Vagina (tissue), 2 donors: ENCODE measurements around the gene GDF9. TPM values are rescaled to one million over a fixed set of nuclear protein-coding genes. Genes with fewer than 3 reads are reported as not detected.

Source experiments
- DNase-seq, 2 donors: peaks; one replicate each; pipeline ENCODE4 v3.0.0-alpha.2; 2017; ENCODE audit errors: extremely low spot score in 2 of 2
- H3K27ac ChIP-seq: fragments of 200-600 bp; sonication (generic); one replicate; pipeline ENCODE4 v1.5.1; 2019
- H3K27me3 ChIP-seq: fragments of 200-600 bp; sonication (generic); one replicate; pipeline ENCODE4 v1.5.1; 2019
- H3K36me3 ChIP-seq, 2 donors: fragments of 200-600 bp; sonication (generic); one replicate each; pipeline ENCODE4 v1.5.1; 2017 to 2019
- H3K4me1 ChIP-seq: fragments of 200-600 bp; sonication (generic); one replicate; pipeline ENCODE4 v1.5.1; 2019
- H3K4me3 ChIP-seq, 2 donors: fragments of 200-600 bp; sonication (generic); 1 replicate in 1 of 2; 2 replicates in 1 of 2; pipeline ENCODE4 v1.5.1; 2016 to 2019
- H3K9me3 ChIP-seq: fragments of 200-600 bp; sonication (generic); one replicate; pipeline ENCODE4 v1.5.1; 2019
- POLR2A ChIP-seq, 2 donors: fragments of 450-650 bp; IDR thresholded peaks; one replicate each; pipeline ENCODE4 v1.6.1; 2017; ENCODE audit warnings: antibody characterized with exemption in 2 of 2, mild to moderate bottlenecking in 2 of 2, moderate library complexity in 2 of 2
- POLR2AphosphoS5 ChIP-seq, 2 donors: sonication (generic); formaldehyde crosslinking; IDR thresholded peaks; one replicate each; pipeline ENCODE4 v1.9.0; 2017; ENCODE audit warnings: antibody characterized with exemption in 2 of 2, mild to moderate bottlenecking in 2 of 2, low read depth in 1 of 2; ENCODE audit not compliant: insufficient read depth in 1 of 2
- intact Hi-C: fragments of 100-400 bp; cut with DNase I; formaldehyde crosslinking; loops from one replicate; pipeline ENCODE4 v1.15.1; 2023
- total RNA-seq: library from RNA; depleted of rRNA; stranded (reverse); fragments of >200 nt; gene quantifications from one replicate; pipeline ENCODE4 v1.2.3, GENCODE V29; 2016
- TF ChIP-seq, protein P1 (sequence below), 3 experiments: fragments of 450-650 bp in 2 of 3; fragments of 200-600 bp in 1 of 3; sonication (generic) in 1 of 3; IDR thresholded peaks; one replicate each; pipeline ENCODE4 v1.5.1; 2017 to 2019; ENCODE audit warnings: antibody characterized with exemption in 3 of 3, mild to moderate bottlenecking in 2 of 3, moderate library complexity in 2 of 3

GDF9 gene
- total RNA-seq, 1 donor from 2014 or later: not detected

DNA sequence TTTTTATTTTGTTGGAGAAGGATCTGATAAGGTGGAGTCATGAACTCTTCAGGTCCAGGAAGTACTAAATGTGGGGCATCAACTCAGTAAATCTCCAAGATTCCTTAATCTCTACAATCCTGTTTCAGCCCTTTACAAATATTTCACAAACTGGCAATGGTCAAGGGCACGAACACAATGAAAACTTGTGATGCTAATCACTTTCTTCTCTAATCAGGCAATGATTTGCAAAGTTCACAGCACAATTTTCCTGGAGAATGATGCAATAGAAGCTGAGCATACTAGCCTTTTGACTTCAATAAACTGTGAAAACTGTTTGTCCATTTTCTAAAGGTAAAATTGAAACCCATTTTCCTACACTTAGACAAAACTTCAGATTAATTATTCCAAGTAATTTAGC, 16.9 kb downstream of the GDF9 start:
- Histone ChIP-seq H3K36me3 (no peaks in the 10 kb centered on the region), H3K9me3 (no peaks in the 10 kb centered on the region), H3K27ac (no peak overlapping the region), H3K27me3 (no peaks in the 10 kb centered on the region), H3K4me1 (no peaks in the 10 kb centered on the region), H3K4me3 (no peak overlapping the region)
- TF ChIP-seq, protein P1, sequence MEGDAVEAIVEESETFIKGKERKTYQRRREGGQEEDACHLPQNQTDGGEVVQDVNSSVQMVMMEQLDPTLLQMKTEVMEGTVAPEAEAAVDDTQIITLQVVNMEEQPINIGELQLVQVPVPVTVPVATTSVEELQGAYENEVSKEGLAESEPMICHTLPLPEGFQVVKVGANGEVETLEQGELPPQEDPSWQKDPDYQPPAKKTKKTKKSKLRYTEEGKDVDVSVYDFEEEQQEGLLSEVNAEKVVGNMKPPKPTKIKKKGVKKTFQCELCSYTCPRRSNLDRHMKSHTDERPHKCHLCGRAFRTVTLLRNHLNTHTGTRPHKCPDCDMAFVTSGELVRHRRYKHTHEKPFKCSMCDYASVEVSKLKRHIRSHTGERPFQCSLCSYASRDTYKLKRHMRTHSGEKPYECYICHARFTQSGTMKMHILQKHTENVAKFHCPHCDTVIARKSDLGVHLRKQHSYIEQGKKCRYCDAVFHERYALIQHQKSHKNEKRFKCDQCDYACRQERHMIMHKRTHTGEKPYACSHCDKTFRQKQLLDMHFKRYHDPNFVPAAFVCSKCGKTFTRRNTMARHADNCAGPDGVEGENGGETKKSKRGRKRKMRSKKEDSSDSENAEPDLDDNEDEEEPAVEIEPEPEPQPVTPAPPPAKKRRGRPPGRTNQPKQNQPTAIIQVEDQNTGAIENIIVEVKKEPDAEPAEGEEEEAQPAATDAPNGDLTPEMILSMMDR (IDR thresholded peaks at IDR 0.05): no peak
- no peak for TF ChIP-seq POLR2AphosphoS5 (IDR thresholded peaks at IDR 0.05; ENCODE audit: insufficient read depth in 1 of 2, low read depth in 1 of 2)
- TF ChIP-seq POLR2A (IDR thresholded peaks at IDR 0.05): no peak
- no peak for DNase-seq
- intact Hi-C loops: no loop called here

DNA sequence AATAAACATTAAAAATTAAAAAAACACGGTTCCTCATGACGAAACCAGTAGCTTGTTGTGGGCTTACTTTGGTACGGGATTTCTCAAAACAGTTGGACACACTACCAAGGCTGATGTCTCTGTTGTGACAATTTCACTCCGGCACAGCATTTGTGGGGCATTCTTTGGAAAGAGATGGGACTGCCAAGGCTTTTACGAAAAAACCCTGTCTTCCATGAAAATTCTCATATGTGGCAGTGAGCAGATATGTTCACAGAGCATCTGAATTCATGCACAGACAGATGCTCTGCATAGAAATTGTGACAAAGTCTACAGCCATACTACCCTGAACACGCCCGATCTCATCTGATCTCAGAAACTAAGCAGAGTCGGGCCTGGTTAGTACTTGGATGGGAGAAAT, 18.0 kb downstream of the GDF9 start:
- intact Hi-C loops: no loop called here
- no peak overlapping the region for H3K27ac ChIP-seq
- TF ChIP-seq POLR2AphosphoS5 (IDR thresholded peaks at IDR 0.05; ENCODE audit: insufficient read depth in 1 of 2, low read depth in 1 of 2): no peak
- TF ChIP-seq, protein P1 (IDR thresholded peaks at IDR 0.05): no peak
- no peaks in the 10 kb centered on the region for H3K9me3 ChIP-seq
- H3K4me1 ChIP-seq: no peaks in the 10 kb centered on the region
- no peak overlapping the region for H3K4me3 ChIP-seq
- H3K36me3 ChIP-seq: no peaks in the 10 kb centered on the region
- no peaks in the 10 kb centered on the region for H3K27me3 ChIP-seq
- no peak for DNase-seq

DNA sequence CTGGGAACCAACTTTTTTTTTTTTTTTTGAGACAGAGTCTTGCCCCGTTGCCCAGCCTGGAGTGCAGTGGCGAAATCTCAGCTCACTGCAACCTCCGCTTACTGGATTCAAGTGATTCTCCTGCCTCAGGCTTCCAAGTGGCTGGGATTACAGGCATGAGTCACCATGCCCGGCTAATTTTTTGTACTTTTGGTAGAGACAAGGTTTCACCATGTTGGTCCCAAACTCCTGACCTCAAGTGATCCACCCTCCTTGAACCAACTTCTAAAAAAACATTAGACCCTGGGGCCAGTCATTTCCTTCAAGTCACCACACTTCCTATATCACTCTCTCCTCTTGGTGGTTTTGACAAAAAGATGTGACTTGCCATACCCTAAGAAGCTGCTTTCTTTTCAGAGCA, 25.0 kb downstream of the GDF9 start:
- Histone ChIP-seq H3K9me3 (no peaks in the 10 kb centered on the region), H3K27me3 (no peaks in the 10 kb centered on the region), H3K36me3 (no peaks in the 10 kb centered on the region), H3K4me1 (peaks cover 27% of the 10 kb centered on the region), H3K27ac (peak overlapping the region; percentile 88), H3K4me3 (no peak overlapping the region)
- TF ChIP-seq, protein P1 (IDR thresholded peaks at IDR 0.05): no peak
- TF ChIP-seq POLR2AphosphoS5 (IDR thresholded peaks at IDR 0.05; ENCODE audit: insufficient read depth in 1 of 2, low read depth in 1 of 2) (no peak), POLR2A (IDR thresholded peaks at IDR 0.05) (no peak)
- intact Hi-C loops: no loop called here
- DNase-seq: no peak

DNA sequence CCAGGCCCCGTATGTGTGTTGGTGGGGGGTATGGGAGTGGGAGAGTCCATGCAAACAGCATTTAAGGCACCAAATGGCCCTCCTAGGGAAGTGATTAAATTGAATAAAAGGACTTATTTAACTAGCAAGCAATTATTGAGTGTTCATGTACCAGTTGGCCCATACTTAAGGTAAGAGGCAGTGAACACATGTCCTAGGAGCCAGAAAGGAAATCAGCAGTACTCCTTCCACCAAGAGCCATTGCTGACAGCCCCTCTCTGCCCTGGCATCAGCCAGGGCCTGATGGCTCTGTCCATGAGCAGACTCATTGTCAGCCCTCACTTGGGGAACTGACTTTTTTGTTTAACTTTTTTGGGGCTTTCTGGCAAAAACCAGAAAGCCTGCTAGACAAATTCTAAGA, 25.4 kb downstream of the GDF9 start:
- Histone ChIP-seq H3K9me3 (no peaks in the 10 kb centered on the region), H3K4me1 (peaks cover 27% of the 10 kb centered on the region), H3K4me3 (no peak overlapping the region), H3K27ac (peak overlapping the region; percentile 88), H3K36me3 (no peaks in the 10 kb centered on the region), H3K27me3 (no peaks in the 10 kb centered on the region)
- intact Hi-C loops: no loop called here
- DNase-seq: no peak
- TF ChIP-seq POLR2A (IDR thresholded peaks at IDR 0.05) (no peak), POLR2AphosphoS5 (IDR thresholded peaks at IDR 0.05; ENCODE audit: insufficient read depth in 1 of 2, low read depth in 1 of 2) (no peak)
- TF ChIP-seq, protein P1 (IDR thresholded peaks at IDR 0.05): no peak

DNA sequence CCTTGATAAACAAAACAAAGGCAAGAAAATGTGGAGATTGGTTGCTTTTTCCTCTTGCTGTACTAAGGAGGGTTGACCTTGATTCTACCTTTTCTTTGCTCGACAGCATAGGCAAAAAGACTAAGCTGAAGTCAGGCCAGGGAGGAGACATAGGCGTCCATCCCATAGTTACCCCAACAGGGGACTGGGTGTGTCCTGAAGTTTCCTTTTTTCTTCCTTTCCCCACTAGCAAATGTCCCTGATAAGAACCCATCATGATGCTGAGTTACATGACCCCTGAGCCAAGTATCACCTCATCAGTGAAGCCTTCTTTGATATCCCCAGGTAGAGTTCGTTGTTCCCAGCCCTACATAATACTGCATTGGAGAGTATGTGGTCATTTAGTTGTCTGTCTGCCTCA, 26.0 kb downstream of the GDF9 start:
- no peak for TF ChIP-seq POLR2AphosphoS5 (IDR thresholded peaks at IDR 0.05; ENCODE audit: insufficient read depth in 1 of 2, low read depth in 1 of 2)
- TF ChIP-seq POLR2A (IDR thresholded peaks at IDR 0.05): no peak
- TF ChIP-seq, protein P1 (IDR thresholded peaks at IDR 0.05): no peak
- intact Hi-C loops: no loop called here

More for the DNA sequence above, 26.0 kb downstream of the GDF9 start:
- no peaks in the 10 kb centered on the region for H3K9me3 ChIP-seq
- H3K36me3 ChIP-seq: no peaks in the 10 kb centered on the region
- no peak overlapping the region for H3K4me3 ChIP-seq
- H3K27ac ChIP-seq: peak overlapping the region; percentile 88
- H3K4me1 ChIP-seq: peaks cover 27% of the 10 kb centered on the region
- no peaks in the 10 kb centered on the region for H3K27me3 ChIP-seq
- DNase-seq: no peak
